T-helper 2 cell treated with Interferon-gamma antibody and Interleukin-4, amounts not matched to agents 5 μg/mL and 100 μg/mL, for 36 hours (primary cell): Measurements from ENCODE around the gene ANKRD12.
"Not testable (repeated sequence)": the region's sequence is repeated elsewhere in the genome, so short reads cannot be mapped to it uniquely, and the experiment has no call there.

Source experiments
- DNase-seq: peaks from one replicate; pipeline ENCODE4 v3.0.0; 2021; ENCODE audit warnings: low spot score
- H3K27ac Mint-ChIP-seq: one replicate; pipeline ENCODE4 v1.8.0; 2021; ENCODE audit warnings: mild to moderate bottlenecking, mixed read lengths
- H3K27me3 Mint-ChIP-seq: one replicate; pipeline ENCODE4 v1.8.0; 2021; ENCODE audit warnings: low read depth, mixed read lengths
- H3K36me3 Mint-ChIP-seq: one replicate; pipeline ENCODE4 v1.8.0; 2021; ENCODE audit warnings: low read depth, mixed read lengths
- H3K4me1 Mint-ChIP-seq: one replicate; pipeline ENCODE4 v1.8.0; 2021; ENCODE audit warnings: low read depth, mixed read lengths
- H3K4me3 Mint-ChIP-seq: one replicate; pipeline ENCODE4 v1.8.0; 2022; ENCODE audit warnings: mild to moderate bottlenecking, moderate library complexity, mixed read lengths
- H3K9me3 Mint-ChIP-seq: one replicate; pipeline ENCODE4 v1.8.0; 2021; ENCODE audit warnings: mixed read lengths

Gene ANKRD12

GRCh38 chr18:9136315-9137155 is at the start of gene ANKRD12:
ANKRD12 (plus strand) TSS chr18:9136781; CDS start chr18:9182433, 45,652 bp downstream.
- peaks cover 50% of the 10 kb centered on the region for H3K4me1 Mint-ChIP-seq
- peaks cover 2% of the 10 kb centered on the region for H3K27me3 Mint-ChIP-seq
- no peaks in the 10 kb centered on the region for H3K9me3 Mint-ChIP-seq
- H3K36me3 Mint-ChIP-seq, result peaks cover 47% of the 10 kb centered on the region
- peak within 1 kb of the TSS; percentile 96 for H3K4me3 Mint-ChIP-seq
- DNase-seq, result peak; percentile 99
- peak within 1 kb of the TSS; percentile 99 for H3K27ac Mint-ChIP-seq

DNA sequence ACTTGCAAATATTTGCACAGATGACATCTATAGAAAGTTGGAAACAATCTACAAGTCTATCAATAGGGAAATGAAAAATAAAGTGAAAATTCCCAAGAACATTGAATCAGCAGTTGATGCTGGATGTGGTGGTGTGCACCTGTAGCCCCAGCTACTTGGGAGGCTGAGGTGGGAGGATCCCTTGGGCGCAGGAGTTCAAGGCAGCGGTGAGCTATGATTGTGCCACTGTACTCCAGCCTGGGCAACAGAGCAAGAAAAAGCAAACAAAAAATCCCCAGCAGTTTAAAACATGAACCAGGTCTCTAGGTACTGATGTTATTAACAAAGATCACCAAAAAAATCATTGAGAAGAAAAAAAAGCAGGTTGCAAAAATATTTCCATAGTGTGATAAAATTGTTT is 49.4 kb upstream of the ANKRD12 start:
- Mint-ChIP-seq H3K9me3 (peaks cover 4% of the 10 kb centered on the region), H3K36me3 (peaks cover 35% of the 10 kb centered on the region), H3K27ac (peak overlapping the region; percentile 28), H3K27me3 (no peaks in the 10 kb centered on the region), H3K4me3 (no peak overlapping the region), H3K4me1 (peaks cover 60% of the 10 kb centered on the region)
- no peak for DNase-seq

- Mint-ChIP-seq H3K4me3 (peak overlapping the region; percentile 91), H3K27ac (peak overlapping the region; percentile 97), H3K27me3 (no peaks in the 10 kb centered on the region), H3K36me3 (peaks cover 35% of the 10 kb centered on the region), H3K9me3 (peaks cover 4% of the 10 kb centered on the region), H3K4me1 (peaks cover 58% of the 10 kb centered on the region)
- no peak for DNase-seq
These were observed 48.3 kb upstream of the ANKRD12 start for GRCh38 chr18:9088252-9088651.

DNA sequence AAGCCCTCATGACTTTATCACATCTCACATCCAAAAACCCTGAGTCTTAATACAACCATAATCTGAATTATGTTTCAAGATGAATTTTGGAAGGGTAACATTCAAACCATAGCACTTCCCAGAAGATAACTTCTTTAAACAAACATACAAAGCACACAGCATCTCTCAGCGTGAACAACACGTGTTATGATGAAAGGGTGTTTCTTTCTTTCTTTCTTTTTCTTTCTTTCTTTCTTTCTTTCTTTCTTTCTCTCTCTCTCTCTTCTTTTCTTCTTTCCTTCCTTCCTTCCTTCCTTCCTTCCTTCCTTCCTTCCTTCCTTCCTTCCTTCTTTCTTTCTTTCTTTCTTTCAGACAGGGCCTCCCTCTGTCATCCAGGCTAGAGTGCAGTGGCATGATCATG is 47.9 kb upstream of the ANKRD12 start:
- Mint-ChIP-seq H3K4me1 (peaks cover 55% of the 10 kb centered on the region), H3K36me3 (peaks cover 37% of the 10 kb centered on the region), H3K4me3 (peak overlapping the region; percentile 91), H3K27ac (peak overlapping the region; percentile 97)
- not testable (repeated sequence) for H3K9me3 Mint-ChIP-seq, H3K27me3 Mint-ChIP-seq, DNase-seq

- H3K36me3 Mint-ChIP-seq, result peaks cover 41% of the 10 kb centered on the region
- H3K9me3 Mint-ChIP-seq, result peaks cover 4% of the 10 kb centered on the region
- DNase-seq, result no peak
- H3K4me3 Mint-ChIP-seq, result peak overlapping the region; percentile 91
- peaks cover 71% of the 10 kb centered on the region for H3K4me1 Mint-ChIP-seq
- no peaks in the 10 kb centered on the region for H3K27me3 Mint-ChIP-seq
- peak overlapping the region; percentile 97 for H3K27ac Mint-ChIP-seq
These were observed 46.0 kb upstream of the ANKRD12 start for GRCh38 chr18:9090578-9090977.

- peak overlapping the region; percentile 91 for H3K4me3 Mint-ChIP-seq
These were observed 45.5 kb upstream of the ANKRD12 start for GRCh38 chr18:9091066-9091476.

DNA sequence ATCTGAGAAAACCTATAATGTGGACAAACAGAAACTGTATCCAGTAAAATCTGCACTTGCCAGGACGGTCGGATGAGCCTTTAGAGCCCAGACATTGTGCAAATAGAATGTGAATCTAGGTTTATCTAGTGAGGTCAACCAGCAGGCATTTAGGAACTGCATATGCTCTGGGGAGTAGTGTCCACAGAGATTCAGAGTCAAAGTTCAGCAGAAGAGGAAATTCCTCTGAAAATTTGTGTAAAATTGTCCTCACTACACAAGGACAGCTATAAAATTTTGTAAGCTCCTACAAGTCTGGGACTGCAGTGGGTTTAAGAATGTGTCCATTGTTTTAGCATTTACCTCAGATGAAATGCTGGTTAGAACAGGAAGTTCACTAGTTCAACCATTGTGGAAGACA is 43.9 kb upstream of the ANKRD12 start:
- Mint-ChIP-seq H3K9me3 (no peaks in the 10 kb centered on the region), H3K4me3 (no peak overlapping the region), H3K36me3 (peaks cover 26% of the 10 kb centered on the region), H3K27ac (peak overlapping the region; percentile 97), H3K4me1 (peaks cover 76% of the 10 kb centered on the region), H3K27me3 (no peaks in the 10 kb centered on the region)
- DNase-seq, result no peak

More at GRCh38 chr18:9091066-9091476, 45.5 kb upstream of the ANKRD12 start:
- Mint-ChIP-seq H3K27me3 (no peaks in the 10 kb centered on the region), H3K4me1 (peaks cover 71% of the 10 kb centered on the region), H3K9me3 (peaks cover under 1% of the 10 kb centered on the region), H3K27ac (peak overlapping the region; percentile 97), H3K36me3 (peaks cover 37% of the 10 kb centered on the region)
- DNase-seq, result peak; percentile 66

- H3K9me3 Mint-ChIP-seq, DNase-seq, H3K27me3 Mint-ChIP-seq, H3K4me3 Mint-ChIP-seq: not testable (repeated sequence)
- peaks cover 76% of the 10 kb centered on the region for H3K4me1 Mint-ChIP-seq
- peaks cover 23% of the 10 kb centered on the region for H3K36me3 Mint-ChIP-seq
- peak overlapping the region; percentile 52 for H3K27ac Mint-ChIP-seq
These were observed 43.5 kb upstream of the ANKRD12 start for GRCh38 chr18:9093109-9093508.

- Mint-ChIP-seq H3K36me3 (peaks cover 13% of the 10 kb centered on the region), H3K4me1 (peaks cover 67% of the 10 kb centered on the region), H3K4me3 (peak overlapping the region; percentile 59), H3K27me3 (no peaks in the 10 kb centered on the region), H3K9me3 (no peaks in the 10 kb centered on the region), H3K27ac (peak overlapping the region; percentile 96)
- DNase-seq, result peak; percentile 80
These were observed 42.0 kb upstream of the ANKRD12 start for GRCh38 chr18:9094307-9095226.

DNA sequence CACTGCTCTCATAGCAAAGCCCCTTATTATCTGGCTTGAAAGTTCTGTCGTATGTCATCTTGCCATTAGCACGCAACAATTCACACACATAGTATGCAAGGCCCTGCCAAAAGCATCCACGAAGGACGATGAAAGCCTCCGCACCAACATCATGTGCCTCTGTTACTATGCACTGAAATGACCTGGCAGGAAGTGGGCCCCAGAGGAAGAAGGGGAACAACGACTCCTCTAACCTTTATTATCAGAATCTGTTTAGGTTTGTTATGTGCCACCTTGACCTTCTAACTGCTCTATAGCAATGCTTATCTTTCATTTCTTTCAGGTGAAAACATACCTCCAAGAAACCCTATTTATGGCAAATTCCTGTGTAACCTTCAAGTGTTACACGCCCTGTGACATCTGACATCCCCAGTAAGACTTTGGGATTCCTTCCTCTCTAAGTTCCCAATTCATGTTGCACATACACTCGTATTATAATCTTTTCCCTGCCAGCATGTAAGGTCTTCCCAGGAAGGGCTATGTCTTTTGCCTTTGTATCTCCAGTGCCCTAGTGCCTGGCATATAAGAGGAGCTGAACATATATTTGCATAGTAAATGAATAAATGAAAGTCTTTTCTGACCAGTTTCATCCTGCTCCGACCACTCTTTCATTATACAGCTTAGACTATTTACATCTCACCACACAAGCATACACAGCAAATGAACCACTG is 41.1 kb upstream of the ANKRD12 start:
- peak overlapping the region; percentile 59 for H3K4me3 Mint-ChIP-seq
- DNase-seq, result peak; percentile 76
- peaks cover 8% of the 10 kb centered on the region for H3K36me3 Mint-ChIP-seq
- H3K27me3 Mint-ChIP-seq, result no peaks in the 10 kb centered on the region
- H3K9me3 Mint-ChIP-seq, result no peaks in the 10 kb centered on the region
- H3K27ac Mint-ChIP-seq, result peak overlapping the region; percentile 96
- H3K4me1 Mint-ChIP-seq, result peaks cover 65% of the 10 kb centered on the region

DNA sequence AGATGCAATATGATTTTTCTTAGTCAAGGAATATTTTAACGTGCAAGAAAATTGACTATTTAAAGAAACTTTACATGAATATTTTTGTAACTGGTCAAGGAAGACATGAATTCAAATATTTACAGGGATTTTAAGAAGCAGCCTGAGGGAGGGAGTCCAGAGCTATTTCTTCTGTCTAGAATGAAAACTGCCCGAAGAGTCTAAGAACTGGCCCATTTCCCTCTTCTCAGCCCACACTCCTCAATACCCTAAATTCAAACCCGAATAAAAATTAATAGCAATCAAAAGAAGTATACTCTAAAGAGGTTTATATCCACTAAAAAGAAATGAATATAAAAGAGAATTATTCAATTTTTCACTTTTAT is 40.6 kb upstream of the ANKRD12 start:
- H3K4me3 Mint-ChIP-seq, result peak overlapping the region; percentile 59
- H3K27ac Mint-ChIP-seq, result peak overlapping the region; percentile 96
- peaks cover 5% of the 10 kb centered on the region for H3K36me3 Mint-ChIP-seq
- DNase-seq, result no peak
- no peaks in the 10 kb centered on the region for H3K9me3 Mint-ChIP-seq
- H3K4me1 Mint-ChIP-seq, result peaks cover 64% of the 10 kb centered on the region
- H3K27me3 Mint-ChIP-seq, result no peaks in the 10 kb centered on the region

- no peaks in the 10 kb centered on the region for H3K9me3 Mint-ChIP-seq
These were observed 39.9 kb upstream of the ANKRD12 start for GRCh38 chr18:9096685-9097084.

GRCh38 chr18:9097349-9097748 is 39.2 kb upstream of the ANKRD12 start:
- H3K36me3 Mint-ChIP-seq, result peaks cover 5% of the 10 kb centered on the region
- peak overlapping the region; percentile 46 for H3K4me3 Mint-ChIP-seq
- H3K9me3 Mint-ChIP-seq, result no peaks in the 10 kb centered on the region
- H3K27ac Mint-ChIP-seq, result peak overlapping the region; percentile 76
- DNase-seq, result no peak
- peaks cover 63% of the 10 kb centered on the region for H3K4me1 Mint-ChIP-seq
- H3K27me3 Mint-ChIP-seq, result no peaks in the 10 kb centered on the region

More at GRCh38 chr18:9096685-9097084, 39.9 kb upstream of the ANKRD12 start:
- H3K4me3 Mint-ChIP-seq, result no peak overlapping the region
- H3K27ac Mint-ChIP-seq, result peak overlapping the region; percentile 49
- H3K36me3 Mint-ChIP-seq, result peaks cover 5% of the 10 kb centered on the region
- DNase-seq, result no peak
- no peaks in the 10 kb centered on the region for H3K27me3 Mint-ChIP-seq
- peaks cover 65% of the 10 kb centered on the region for H3K4me1 Mint-ChIP-seq
